CD4-positive, alpha-beta T cell (primary cell): Measurements from ENCODE around the gene PCSK4. TPM values are rescaled to one million over a fixed set of nuclear protein-coding genes. Genes with fewer than 3 reads are reported as not detected.

Experiments
- ATAC-seq: fragments of 200-7000 bp; cut with Tn5 transposase; one replicate; pipeline ENCODE4 v1.10.0; 2022; ENCODE audit warnings: mild to moderate bottlenecking; ENCODE audit not compliant: poor library complexity
- CTCF ChIA-PET: fragments of 350-600 bp; sonication (Branson Sonifier 250); formaldehyde crosslinking; loops from one replicate; lab custom pipeline; 2021; ENCODE audit warnings: antibody characterized with exemption, inconsistent platforms; lab: Charles Lee
- POLR2A ChIA-PET: fragments of 350-600 bp; sonication (Branson Sonifier 250); formaldehyde crosslinking; loops from one replicate; lab custom pipeline; 2021; ENCODE audit warnings: antibody characterized with exemption, inconsistent platforms; lab: Charles Lee
- DNase-seq, 14 experiments: peaks; one replicate each; pipeline ENCODE4 v3.0.0-alpha.2; 2013 to 2020; ENCODE audit warnings: mixed read lengths in 2 of 14
- H3K27ac ChIP-seq, 2 donors: one replicate each; pipeline versions ENCODE4 v1.5.1 to v1.7.0; 2013; ENCODE audit warnings: low read length in 2 of 2, low read depth in 1 of 2, mild to moderate bottlenecking in 1 of 2
- H3K27me3 ChIP-seq, 2 experiments: 1 replicate in 1 of 2; 2 replicates in 1 of 2; pipeline versions ENCODE4 v1.6.1 to v1.7.0; 2013; ENCODE audit warnings: low read length in 2 of 2, control low read depth in 1 of 2, mild to moderate bottlenecking in 1 of 2, moderate library complexity in 1 of 2; ENCODE audit not compliant: insufficient read depth in 2 of 2, control insufficient read depth in 1 of 2
- H3K36me3 ChIP-seq: one replicate; pipeline ENCODE4 v1.6.1; 2013; ENCODE audit warnings: low read length, control low read depth; ENCODE audit not compliant: insufficient read depth
- H3K4me1 ChIP-seq: one replicate; pipeline ENCODE4 v1.6.1; 2013; ENCODE audit warnings: low read length, control low read depth; ENCODE audit not compliant: insufficient read depth
- H3K4me3 ChIP-seq: one replicate; pipeline ENCODE4 v1.5.1; 2013; ENCODE audit warnings: mild to moderate bottlenecking, low read length, moderate library complexity
- H3K9me3 ChIP-seq, 2 experiments: 1 replicate in 1 of 2; 2 replicates in 1 of 2; pipeline versions ENCODE4 v1.6.1 to v1.7.0; 2013; ENCODE audit warnings: low read length in 2 of 2, mild to moderate bottlenecking in 2 of 2, control low read depth in 1 of 2, moderate library complexity in 1 of 2; ENCODE audit not compliant: control insufficient read depth in 1 of 2, insufficient read depth in 1 of 2
- H3K27ac Mint-ChIP-seq: one replicate; pipeline ENCODE4 v1.8.0; 2020; ENCODE audit warnings: mixed read lengths
- H3K27me3 Mint-ChIP-seq: one replicate; pipeline ENCODE4 v1.8.0; 2021; ENCODE audit warnings: mixed read lengths
- H3K36me3 Mint-ChIP-seq: one replicate; pipeline ENCODE4 v1.8.0; 2021; ENCODE audit warnings: low read depth, mixed read lengths
- H3K4me1 Mint-ChIP-seq: one replicate; pipeline ENCODE4 v1.8.0; 2021; ENCODE audit warnings: low read depth, mixed read lengths
- H3K4me3 Mint-ChIP-seq: one replicate; pipeline ENCODE4 v1.8.0; 2020; ENCODE audit warnings: mild to moderate bottlenecking, mixed read lengths
- H3K9me3 Mint-ChIP-seq: one replicate; pipeline ENCODE4 v1.8.0; 2020; ENCODE audit warnings: mixed read lengths
- intact Hi-C, 2 experiments: fragments of 100-400 bp; cut with DNase I in 1 of 2; cut with micrococcal nuclease in 1 of 2; formaldehyde crosslinking; loops; one replicate each; pipeline versions ENCODE4 v1.15.1 to v1.9.0; 2023 to 2025; cut with DNase I, micrococcal nuclease
- total RNA-seq, 174 experiments: library from RNA in 2 of 174; stranded (reverse) in 2 of 174; gene quantifications; one replicate each; pipeline ENCODE4 v1.2.3 and lab custom pipeline; 2021 to 2026
- TF ChIP-seq, protein P1 (sequence below): fragments of 200-600 bp; IDR thresholded peaks from one replicate; pipeline ENCODE4 v1.8.0; 2022; ENCODE audit warnings: antibody characterized with exemption, mild to moderate bottlenecking

Gene PCSK4
- total RNA-seq, 2 experiments from 2014 or later, result 4.2 to 5.2 TPM

DNA sequence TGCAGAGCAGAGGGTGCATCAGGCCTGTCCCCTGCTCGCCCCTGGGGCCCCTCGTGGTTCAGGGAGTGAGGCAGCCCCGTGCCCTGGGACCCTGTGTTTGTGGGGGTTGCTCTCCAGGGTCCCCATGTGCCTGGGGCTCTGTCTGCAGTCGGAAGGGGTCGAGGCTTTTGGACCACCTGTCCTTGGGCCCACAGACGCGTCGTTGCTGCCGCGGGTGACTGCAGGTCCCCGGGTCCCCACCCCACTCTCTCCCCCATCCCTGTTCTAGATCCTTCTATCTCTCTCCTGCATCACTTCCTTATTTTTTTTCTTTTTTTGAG lies 1.9 kb downstream of the PCSK4 start:
- Histone ChIP-seq H3K36me3 (no peaks in the 10 kb centered on the region), H3K9me3 (no peaks in the 10 kb centered on the region), H3K27me3 (no peaks in the 10 kb centered on the region), H3K4me1 (peaks cover 23% of the 10 kb centered on the region), H3K4me3 (no peak overlapping the region), H3K27ac (no peak overlapping the region)
- ChIA-PET CTCF (no interaction called here), POLR2A (no interaction called here)
- H3K27me3 Mint-ChIP-seq, result no peaks in the 10 kb centered on the region
- DNase-seq, result no peak
- no peak overlapping the region for H3K27ac Mint-ChIP-seq
- H3K4me1 Mint-ChIP-seq, result peaks cover 12% of the 10 kb centered on the region
- no peak for ATAC-seq
- H3K36me3 Mint-ChIP-seq, result peaks cover 4% of the 10 kb centered on the region
- H3K9me3 Mint-ChIP-seq, result no peaks in the 10 kb centered on the region
- H3K4me3 Mint-ChIP-seq, result no peak overlapping the region
- intact Hi-C loops, result no loop called here
- TF ChIP-seq, protein P1, sequence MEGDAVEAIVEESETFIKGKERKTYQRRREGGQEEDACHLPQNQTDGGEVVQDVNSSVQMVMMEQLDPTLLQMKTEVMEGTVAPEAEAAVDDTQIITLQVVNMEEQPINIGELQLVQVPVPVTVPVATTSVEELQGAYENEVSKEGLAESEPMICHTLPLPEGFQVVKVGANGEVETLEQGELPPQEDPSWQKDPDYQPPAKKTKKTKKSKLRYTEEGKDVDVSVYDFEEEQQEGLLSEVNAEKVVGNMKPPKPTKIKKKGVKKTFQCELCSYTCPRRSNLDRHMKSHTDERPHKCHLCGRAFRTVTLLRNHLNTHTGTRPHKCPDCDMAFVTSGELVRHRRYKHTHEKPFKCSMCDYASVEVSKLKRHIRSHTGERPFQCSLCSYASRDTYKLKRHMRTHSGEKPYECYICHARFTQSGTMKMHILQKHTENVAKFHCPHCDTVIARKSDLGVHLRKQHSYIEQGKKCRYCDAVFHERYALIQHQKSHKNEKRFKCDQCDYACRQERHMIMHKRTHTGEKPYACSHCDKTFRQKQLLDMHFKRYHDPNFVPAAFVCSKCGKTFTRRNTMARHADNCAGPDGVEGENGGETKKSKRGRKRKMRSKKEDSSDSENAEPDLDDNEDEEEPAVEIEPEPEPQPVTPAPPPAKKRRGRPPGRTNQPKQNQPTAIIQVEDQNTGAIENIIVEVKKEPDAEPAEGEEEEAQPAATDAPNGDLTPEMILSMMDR, result no peak

DNA sequence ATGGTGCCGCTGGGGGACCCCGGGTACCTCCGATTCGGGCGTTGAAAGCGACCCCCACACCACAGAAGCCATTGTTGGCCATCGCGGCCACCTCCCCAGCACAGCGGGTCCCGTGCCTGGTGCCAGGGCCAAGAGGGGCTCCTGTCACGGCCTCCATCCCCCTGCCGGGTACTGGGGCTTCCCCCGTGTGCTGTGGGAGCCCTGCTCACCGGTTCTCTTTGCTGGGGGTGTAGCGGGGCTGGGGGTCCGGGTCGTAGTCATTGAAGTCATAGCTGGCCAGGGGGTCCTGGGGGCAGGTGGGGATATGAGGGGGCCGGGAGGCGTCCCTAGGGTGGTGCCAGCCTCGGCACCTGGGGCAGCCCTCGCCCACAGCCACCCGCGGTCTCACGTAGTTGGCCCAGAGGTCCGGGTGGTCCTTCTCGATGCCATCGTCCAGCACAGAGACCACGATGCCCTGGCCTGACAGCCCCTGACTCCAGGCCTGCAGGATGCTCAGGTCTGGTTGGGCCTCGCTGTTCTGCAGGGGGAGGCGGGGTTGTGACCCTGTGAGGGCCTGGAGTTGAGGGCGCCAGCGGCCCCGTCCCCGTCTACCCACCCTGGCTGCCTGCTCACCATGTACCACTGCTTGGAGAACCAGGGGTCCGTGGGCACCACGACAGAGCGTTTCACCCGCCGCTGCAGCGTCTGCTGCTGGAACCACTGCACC lies 2.4 kb downstream of the PCSK4 start:
- ChIA-PET POLR2A (no interaction called here), CTCF (no interaction called here)
- Mint-ChIP-seq H3K9me3 (no peaks in the 10 kb centered on the region), H3K36me3 (peaks cover 4% of the 10 kb centered on the region), H3K4me3 (no peak overlapping the region), H3K27ac (no peak overlapping the region), H3K4me1 (peaks cover 12% of the 10 kb centered on the region), H3K27me3 (no peaks in the 10 kb centered on the region)
- DNase-seq (no peak), ATAC-seq (no peak)
- Histone ChIP-seq H3K27ac (no peak overlapping the region), H3K27me3 (no peaks in the 10 kb centered on the region), H3K9me3 (no peaks in the 10 kb centered on the region), H3K36me3 (no peaks in the 10 kb centered on the region), H3K4me3 (no peak overlapping the region), H3K4me1 (peaks cover 23% of the 10 kb centered on the region)
- TF ChIP-seq, protein P1, result no peak
- intact Hi-C loops, result no loop called here

DNA sequence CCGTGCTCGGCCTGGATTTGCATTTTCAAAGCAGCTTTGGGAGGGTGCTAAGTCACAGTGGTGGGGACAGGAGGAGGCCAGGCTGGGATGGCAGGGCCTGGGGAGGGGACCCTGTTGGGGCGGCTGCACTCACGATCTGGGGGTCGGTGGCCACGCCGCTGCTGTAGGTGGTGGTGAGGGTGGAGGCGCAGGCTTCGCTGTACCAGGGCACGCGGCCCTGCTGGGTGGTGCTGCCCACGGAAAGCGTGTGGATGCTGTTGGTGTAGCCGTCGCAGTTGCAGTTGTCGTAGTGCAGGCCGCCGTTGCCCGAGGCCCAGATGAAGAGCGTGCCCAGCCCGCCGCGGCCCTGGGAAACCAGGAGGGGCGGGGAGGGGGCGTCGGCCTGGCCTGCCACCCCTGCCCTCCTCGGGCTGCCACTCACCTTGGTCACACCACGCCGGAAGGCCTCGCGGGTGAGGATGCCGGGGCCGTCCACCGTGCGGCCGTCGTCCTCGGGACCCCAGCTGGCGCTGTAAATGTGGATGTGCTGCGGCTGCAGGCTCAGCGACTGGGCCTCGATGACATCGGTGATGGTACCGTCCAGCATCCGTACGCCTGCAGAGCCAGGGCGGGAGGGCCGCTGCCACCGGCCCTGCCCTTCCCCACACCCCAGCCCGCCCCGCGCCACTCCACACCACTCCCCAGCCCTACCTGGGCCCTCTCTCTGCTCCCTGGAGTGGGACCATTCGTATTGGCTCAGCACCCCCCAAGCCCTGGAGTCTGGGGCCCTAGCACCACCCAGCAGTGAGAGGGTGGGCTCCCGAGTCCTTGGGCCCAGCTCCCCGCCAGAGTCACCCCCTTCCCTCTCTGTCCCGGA lies 3.2 kb downstream of the PCSK4 start:
- Histone ChIP-seq H3K9me3 (no peaks in the 10 kb centered on the region), H3K27me3 (no peaks in the 10 kb centered on the region), H3K4me3 (no peak overlapping the region), H3K27ac (no peak overlapping the region), H3K4me1 (peaks cover 23% of the 10 kb centered on the region), H3K36me3 (no peaks in the 10 kb centered on the region)
- intact Hi-C loops, result no loop called here
- Mint-ChIP-seq H3K27ac (no peak overlapping the region), H3K36me3 (peaks cover 4% of the 10 kb centered on the region), H3K27me3 (no peaks in the 10 kb centered on the region), H3K4me1 (peaks cover 12% of the 10 kb centered on the region), H3K4me3 (no peak overlapping the region), H3K9me3 (no peaks in the 10 kb centered on the region)
- CTCF ChIA-PET, result no interaction called here
- TF ChIP-seq, protein P1, result no peak
- no peak for ATAC-seq
- no peak for DNase-seq
- POLR2A ChIA-PET, result no interaction called here
